Nephron progenitor cell (in vitro differentiated cells): ENCODE measurements around the gene DOCK9.

Experiments
- DNase-seq: peaks from one replicate; pipeline ENCODE4 v3.0.0; 2021
- H3K27ac Mint-ChIP-seq: 2 replicates; pipeline ENCODE4 v1.8.0; 2021; ENCODE audit warnings: mild to moderate bottlenecking, moderate library complexity, mixed read lengths
- H3K27me3 Mint-ChIP-seq: 2 replicates; pipeline ENCODE4 v1.8.0; 2021; ENCODE audit warnings: mild to moderate bottlenecking, low read depth, mixed read lengths; ENCODE audit not compliant: poor library complexity
- H3K36me3 Mint-ChIP-seq: 2 replicates; pipeline ENCODE4 v1.8.0; 2021; ENCODE audit warnings: low read depth, mixed read lengths
- H3K4me1 Mint-ChIP-seq: 2 replicates; pipeline ENCODE4 v1.8.0; 2021; ENCODE audit warnings: mixed read lengths
- H3K4me3 Mint-ChIP-seq: 2 replicates; pipeline ENCODE4 v1.8.0; 2021; ENCODE audit warnings: mild to moderate bottlenecking, moderate library complexity, mixed read lengths
- H3K9me3 Mint-ChIP-seq: 2 replicates; pipeline ENCODE4 v1.8.0; 2021; ENCODE audit warnings: mild to moderate bottlenecking, moderate library complexity, mixed read lengths
- CTCF ChIP-seq: fragments of 200-600 bp; sonication (generic); IDR thresholded peaks from 2 replicates; pipeline ENCODE4 v1.5.0; 2021; ENCODE audit warnings: antibody characterized with exemption

Gene DOCK9

DNA sequence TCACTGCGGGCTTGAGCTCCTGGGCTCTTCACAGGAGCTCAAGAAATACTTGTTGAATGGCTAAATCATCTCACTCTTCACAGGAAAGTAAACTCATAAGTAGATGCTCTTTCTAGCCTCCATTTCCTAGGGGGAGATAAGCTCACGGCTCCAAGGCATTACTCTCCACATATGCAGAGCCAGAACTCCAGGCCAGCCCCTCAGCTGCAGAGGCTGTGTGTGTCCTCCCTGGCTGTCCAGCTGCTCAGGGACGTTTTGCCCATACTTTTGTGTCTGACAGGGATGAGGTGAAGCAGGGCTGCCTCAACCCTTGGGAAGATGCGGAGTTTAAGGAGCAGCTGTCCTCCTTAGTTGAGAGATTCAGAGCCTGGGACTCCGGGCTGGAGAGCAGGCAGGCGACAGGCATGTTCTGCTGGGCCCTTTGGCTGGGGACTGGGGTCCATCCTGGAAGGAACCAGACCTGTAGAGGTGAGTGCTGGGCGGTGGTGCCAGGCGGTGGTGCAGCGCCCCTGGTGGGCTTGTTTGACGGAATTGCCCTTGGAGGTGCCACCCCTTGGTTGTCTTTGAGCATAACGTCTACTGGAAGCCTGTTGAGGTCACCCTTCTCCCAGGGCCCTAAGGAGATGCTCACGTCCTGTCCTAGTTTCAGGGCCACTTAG lies 204.9 kb downstream of the DOCK9 start:
- Mint-ChIP-seq H3K9me3 (no peaks in the 10 kb centered on the region), H3K27ac (no peak overlapping the region), H3K4me3 (no peak overlapping the region), H3K27me3 (peaks cover 9% of the 10 kb centered on the region), H3K36me3 (no peaks in the 10 kb centered on the region), H3K4me1 (no peaks in the 10 kb centered on the region)
- TF ChIP-seq CTCF = no peak
- DNase-seq = no peak

DNA sequence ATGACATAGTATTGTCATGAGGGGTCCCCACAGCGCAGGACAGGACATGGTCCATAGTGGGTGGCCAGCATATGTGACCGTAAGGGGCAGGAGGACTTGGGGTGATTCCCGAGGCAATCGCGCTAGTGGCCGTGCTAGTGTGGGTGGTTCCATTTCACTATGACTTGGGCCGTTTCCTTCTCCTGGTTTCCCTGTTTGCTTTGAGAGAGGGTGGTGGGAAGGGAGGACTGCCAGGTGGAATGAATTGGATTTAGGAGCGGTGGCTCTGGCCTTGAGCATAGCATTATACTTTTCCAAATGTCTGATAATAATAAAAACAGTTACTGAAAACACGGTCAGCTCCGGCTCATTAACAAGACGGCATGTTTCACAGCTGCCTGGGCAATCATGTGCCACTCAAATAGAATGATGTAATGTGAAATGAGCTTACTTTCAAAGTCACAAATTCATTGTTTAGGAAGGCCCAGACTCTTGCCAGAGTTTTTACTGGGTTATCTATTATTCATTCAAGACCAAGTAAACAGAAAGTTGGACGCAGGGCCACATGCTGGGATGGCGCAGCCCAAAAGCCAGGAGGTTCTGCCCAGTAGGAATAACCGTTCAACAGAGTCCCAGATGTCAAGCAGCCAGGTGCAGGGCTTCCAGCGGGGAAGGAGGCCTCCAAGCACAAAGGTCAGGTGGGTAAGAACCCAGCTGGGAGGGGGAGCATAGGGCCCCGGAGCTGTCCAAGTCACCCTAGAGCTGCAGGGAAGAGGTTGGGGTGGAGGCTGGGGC lies 205.8 kb downstream of the DOCK9 start:
- H3K4me3 Mint-ChIP-seq = no peak overlapping the region
- no peaks in the 10 kb centered on the region for H3K4me1 Mint-ChIP-seq
- DNase-seq = no peak
- no peaks in the 10 kb centered on the region for H3K36me3 Mint-ChIP-seq
- peaks cover 11% of the 10 kb centered on the region for H3K27me3 Mint-ChIP-seq
- no peak for TF ChIP-seq CTCF
- no peaks in the 10 kb centered on the region for H3K9me3 Mint-ChIP-seq
- no peak overlapping the region for H3K27ac Mint-ChIP-seq

GRCh38 chr13:98769736-98770135 lies 208.1 kb downstream of the DOCK9 start:
- H3K4me3 Mint-ChIP-seq = no peak overlapping the region
- no peak overlapping the region for H3K27ac Mint-ChIP-seq
- no peaks in the 10 kb centered on the region for H3K9me3 Mint-ChIP-seq
- no peaks in the 10 kb centered on the region for H3K36me3 Mint-ChIP-seq
- no peak for DNase-seq
- no peak for TF ChIP-seq CTCF
- H3K27me3 Mint-ChIP-seq = peaks cover 3% of the 10 kb centered on the region
- H3K4me1 Mint-ChIP-seq = no peaks in the 10 kb centered on the region

DNA sequence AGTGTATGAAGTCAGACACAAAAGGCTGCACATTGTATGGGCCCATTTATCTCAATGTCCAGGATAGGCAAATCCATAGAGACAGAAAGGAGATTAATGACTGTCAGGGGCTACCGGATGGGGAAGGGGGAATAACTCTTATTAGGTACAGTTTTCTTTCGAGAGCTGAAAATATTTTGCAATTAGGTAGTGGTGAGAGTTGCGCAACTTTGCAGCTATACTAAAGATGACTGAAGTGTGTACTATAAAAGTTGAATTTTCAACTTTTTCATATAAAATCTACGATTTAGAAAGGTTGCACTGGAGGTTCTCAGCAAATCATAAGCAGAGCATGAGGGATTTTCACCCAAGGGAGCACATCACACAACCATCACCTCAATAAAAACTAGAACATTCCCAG lies 209.3 kb downstream of the DOCK9 start:
- no peak for DNase-seq
- Mint-ChIP-seq H3K27ac (no peak overlapping the region), H3K4me3 (no peak overlapping the region), H3K27me3 (peaks cover 3% of the 10 kb centered on the region), H3K36me3 (no peaks in the 10 kb centered on the region), H3K9me3 (no peaks in the 10 kb centered on the region), H3K4me1 (no peaks in the 10 kb centered on the region)
- TF ChIP-seq CTCF = no peak

GRCh38 chr13:98766697-98767096 lies 211.2 kb downstream of the DOCK9 start:
- Mint-ChIP-seq H3K4me3 (no peak overlapping the region), H3K9me3 (no peaks in the 10 kb centered on the region), H3K4me1 (no peaks in the 10 kb centered on the region), H3K36me3 (no peaks in the 10 kb centered on the region), H3K27ac (no peak overlapping the region), H3K27me3 (peaks cover 6% of the 10 kb centered on the region)
- DNase-seq = no peak
- TF ChIP-seq CTCF = no peak
